CD14-positive monocyte (primary cell): ENCODE data around the gene RAB44. TPM values are rescaled to one million over a fixed set of nuclear protein-coding genes. Genes with fewer than 3 reads are reported as not detected.
"Not testable (repeated sequence)": the region's sequence is repeated elsewhere in the genome, so short reads cannot be mapped to it uniquely, and the experiment has no call there.

Experiments
- DNase-seq, 3 donors: peaks; one replicate each; pipeline ENCODE4 v3.0.0-alpha.2; 2011 to 2022
- H2AFZ ChIP-seq: 2 replicates; pipeline ENCODE4 v1.6.0; 2012; ENCODE audit warnings: mild to moderate bottlenecking, low read depth, low read length, inconsistent platforms; ENCODE audit not compliant: insufficient read depth, poor library complexity, severe bottlenecking
- H3K27ac ChIP-seq, 2 donors: 1 replicate in 1 of 2; 2 replicates in 1 of 2; pipeline ENCODE4 v1.5.1; 2012 to 2013; ENCODE audit warnings: low read length in 2 of 2, control low read depth in 1 of 2, inconsistent platforms in 1 of 2, low read depth in 1 of 2, mild to moderate bottlenecking in 1 of 2
- H3K27me3 ChIP-seq, 2 donors: one replicate each; pipeline versions ENCODE4 v1.6.0 to v1.6.1; 2011 to 2013; ENCODE audit warnings: low read length in 2 of 2; ENCODE audit not compliant: control insufficient read depth in 2 of 2, insufficient read depth in 2 of 2
- H3K36me3 ChIP-seq, 2 donors: replicated peaks in 1 of 2; 1 replicate in 1 of 2; 2 replicates in 1 of 2; pipeline versions ENCODE4 v1.5.1 to v1.6.1; 2012 to 2013; ENCODE audit warnings: low read length in 2 of 2, control low read depth in 1 of 2, inconsistent platforms in 1 of 2, mild to moderate bottlenecking in 1 of 2; ENCODE audit not compliant: insufficient read depth in 2 of 2, control insufficient read depth in 1 of 2
- H3K4me1 ChIP-seq, 2 donors: 1 replicate in 1 of 2; 2 replicates in 1 of 2; pipeline versions ENCODE4 v1.5.1 to v1.6.1; 2012 to 2013; ENCODE audit warnings: low read length in 2 of 2, control low read depth in 1 of 2, inconsistent platforms in 1 of 2, mild to moderate bottlenecking in 1 of 2, moderate library complexity in 1 of 2; ENCODE audit not compliant: insufficient read depth in 2 of 2, control insufficient read depth in 1 of 2
- H3K4me2 ChIP-seq: replicated peaks from 2 replicates; pipeline ENCODE3; 2012; ENCODE audit warnings: low read length, moderate library complexity, mild to moderate bottlenecking; ENCODE audit not compliant: poor library complexity, severe bottlenecking; ENCODE audit errors: extremely low read depth
- H3K4me3 ChIP-seq, 3 experiments: fragments of 200-600 bp in 1 of 3; sonication (generic) in 1 of 3; replicated peaks in 1 of 3; 1 replicate in 2 of 3; 2 replicates in 1 of 3; pipeline ENCODE4 v1.5.1; 2011 to 2013; ENCODE audit warnings: low read length in 3 of 3, mild to moderate bottlenecking in 3 of 3, control low read depth in 2 of 3, low read depth in 2 of 3, inconsistent platforms in 1 of 3, moderate library complexity in 1 of 3
- H3K79me2 ChIP-seq: 2 replicates; pipeline ENCODE4 v1.6.0; 2012; ENCODE audit warnings: mild to moderate bottlenecking, control low read depth, inconsistent platforms, low read length, moderate library complexity; ENCODE audit not compliant: insufficient read depth
- H3K9ac ChIP-seq: 2 replicates; pipeline ENCODE4 v1.6.0; 2017; ENCODE audit warnings: low read length, mild to moderate bottlenecking; ENCODE audit not compliant: insufficient read depth, poor library complexity, severe bottlenecking
- H3K9me3 ChIP-seq, 2 donors: replicated peaks in 1 of 2; 1 replicate in 1 of 2; 2 replicates in 1 of 2; pipeline versions ENCODE4 v1.5.1 to v1.6.1; 2012 to 2013; ENCODE audit warnings: low read length in 2 of 2, control low read depth in 1 of 2; ENCODE audit not compliant: control insufficient read depth in 1 of 2, insufficient read depth in 1 of 2
- H4K20me1 ChIP-seq: 2 replicates; pipeline ENCODE4 v1.6.0; 2012; ENCODE audit warnings: mild to moderate bottlenecking, low read length, control low read depth, moderate library complexity; ENCODE audit not compliant: insufficient read depth
- H3K27ac Mint-ChIP-seq, 7 donors: one replicate each; pipeline ENCODE4 v1.8.0; 2020; ENCODE audit warnings: mild to moderate bottlenecking in 7 of 7, mixed read lengths in 7 of 7, moderate library complexity in 6 of 7, inconsistent platforms in 2 of 7
- H3K27me3 Mint-ChIP-seq, 3 donors: one replicate each; pipeline ENCODE4 v1.8.0; 2021 to 2022; ENCODE audit warnings: low read depth in 3 of 3, mild to moderate bottlenecking in 3 of 3, mixed read lengths in 3 of 3, moderate library complexity in 3 of 3, inconsistent platforms in 1 of 3
- H3K36me3 Mint-ChIP-seq, 2 donors: one replicate each; pipeline ENCODE4 v1.8.0; 2020; ENCODE audit warnings: mixed read lengths in 2 of 2, inconsistent platforms in 1 of 2, mild to moderate bottlenecking in 1 of 2
- H3K4me1 Mint-ChIP-seq: one replicate; pipeline ENCODE4 v1.8.0; 2020; ENCODE audit warnings: mild to moderate bottlenecking, mixed read lengths
- H3K4me3 Mint-ChIP-seq, 2 donors: one replicate each; pipeline ENCODE4 v1.8.0; 2020; ENCODE audit warnings: mild to moderate bottlenecking in 2 of 2, mixed read lengths in 2 of 2, moderate library complexity in 1 of 2
- H3K9me3 Mint-ChIP-seq, 7 donors: one replicate each; pipeline ENCODE4 v1.8.0; 2020 to 2022; ENCODE audit warnings: mixed read lengths in 7 of 7, mild to moderate bottlenecking in 6 of 7, moderate library complexity in 6 of 7, inconsistent platforms in 2 of 7
- CTCF ChIP-seq: fragments of 200-600 bp; IDR thresholded peaks from one replicate; pipeline ENCODE4 v1.8.0; 2022; ENCODE audit warnings: antibody characterized with exemption, mild to moderate bottlenecking
- WGBS: methylation state at CpG from one replicate; pipeline ENCODE4 v1.1.5; 2013; ENCODE audit warnings: missing lambda C conversion rate; ENCODE audit not compliant: insufficient coverage; 5-methylcytosine and 5-hydroxymethylcytosine counted together
- intact Hi-C, 2 donors: fragments of 100-400 bp; cut with micrococcal nuclease; formaldehyde crosslinking; loops; one replicate each; pipeline versions ENCODE4 v1.15.0 to v1.15.1; 2023
- polyA plus RNA-seq, 3 donors: library from polyadenylated mRNA; depleted of rRNA in 1 of 3; unstranded in 2 of 3; stranded (reverse) in 1 of 3; fragments of 300-500 nt in 2 of 3; fragments of >200 nt in 1 of 3; fragmentation: Illumina TruSeq in 2 of 3; gene quantifications; 1 replicate in 2 of 3; 2 replicates in 1 of 3; pipeline ENCODE4 v1.2.3, GENCODE V29; 2012 to 2021

RAB44 gene
- polyA plus RNA-seq, 3 donors, result 1.5 to 18.0 (median 1.9) TPM

- Mint-ChIP-seq H3K4me1 (peaks cover 17% of the 10 kb centered on the region), H3K36me3 (peaks cover 45 to 87% of the 10 kb centered on the region in 2 donors), H3K27ac (peak overlapping the region in 4 of 7 donors; percentile 19 to 69 (median 45)), H3K27me3 (no peaks in the 10 kb centered on the region), H3K9me3 (peaks cover 0 to 3% (median 0%) of the 10 kb centered on the region in 7 donors), H3K4me3 (no peak overlapping the region)
- DNase-seq, result no peak
- no peaks in the 10 kb centered on the region for H3K27me3 ChIP-seq
- TF ChIP-seq CTCF, result no peak
- H3K4me1 ChIP-seq, result peaks cover 4 to 13% of the 10 kb centered on the region in 2 donors
- H3K79me2 ChIP-seq, result peaks cover 19% of the 10 kb centered on the region
- H3K9ac ChIP-seq, result no peak overlapping the region
- WGBS, result 93% methylated on average over 5 of the region's 10 CpGs
- H3K9me3 ChIP-seq, result peaks cover 0 to under 1% of the 10 kb centered on the region in 2 donors
- H2AFZ ChIP-seq, result no peak overlapping the region
- intact Hi-C loops, result no loop called here
- no peak overlapping the region for H3K4me3 ChIP-seq
- H3K36me3 ChIP-seq, result peaks cover 61 to 84% of the 10 kb centered on the region in 2 donors
- no peak overlapping the region for H3K4me2 ChIP-seq
- no peaks in the 10 kb centered on the region for H4K20me1 ChIP-seq
- H3K27ac ChIP-seq, result peak overlapping the region in 1 of 2 donors; percentile 52
Measured at GRCh38 chr6:36722365-36722764, 24.7 kb downstream of the RAB44 start.

- H3K4me1 Mint-ChIP-seq, result peaks cover 23% of the 10 kb centered on the region
- Histone ChIP-seq H3K4me1 (peaks cover 9 to 18% of the 10 kb centered on the region in 2 donors), H3K9me3 (peaks cover 0 to 4% of the 10 kb centered on the region in 2 donors), H2AFZ (no peak overlapping the region), H3K4me3 (no peak overlapping the region), H3K36me3 (peaks cover 56 to 80% of the 10 kb centered on the region in 2 donors), H3K27me3 (no peaks in the 10 kb centered on the region), H3K79me2 (peaks cover 19% of the 10 kb centered on the region), H3K4me2 (no peak overlapping the region), H3K27ac (no peak overlapping the region), H4K20me1 (no peaks in the 10 kb centered on the region), H3K9ac (no peak overlapping the region)
- H3K9me3 Mint-ChIP-seq, result peaks cover 0 to 4% (median 3%) of the 10 kb centered on the region in 7 donors
- peaks cover 45 to 87% of the 10 kb centered on the region in 2 donors for H3K36me3 Mint-ChIP-seq
- H3K27ac Mint-ChIP-seq, result peak overlapping the region in 2 of 7 donors; percentile 31 to 37
- TF ChIP-seq CTCF, result no peak
- no peak overlapping the region for H3K4me3 Mint-ChIP-seq
- 90% methylated on average over 1 of the region's 2 CpGs for WGBS
- no peaks in the 10 kb centered on the region for H3K27me3 Mint-ChIP-seq
- DNase-seq, result no peak
- intact Hi-C loops, result no loop called here
Measured at GRCh38 chr6:36722879-36723278, 25.3 kb downstream of the RAB44 start.

GRCh38 chr6:36723992-36724391 lies 26.4 kb downstream of the RAB44 start:
- DNase-seq, H3K9me3 ChIP-seq, H3K27me3 ChIP-seq, H3K9ac ChIP-seq, H3K27ac Mint-ChIP-seq, H3K4me3 Mint-ChIP-seq, H3K4me3 ChIP-seq, H3K4me2 ChIP-seq, H3K27ac ChIP-seq, H3K27me3 Mint-ChIP-seq, intact Hi-C loops, H2AFZ ChIP-seq, H3K9me3 Mint-ChIP-seq, H4K20me1 ChIP-seq: not testable (repeated sequence)
- Histone ChIP-seq H3K4me1 (peaks cover 20 to 29% of the 10 kb centered on the region in 2 donors), H3K79me2 (peaks cover 19% of the 10 kb centered on the region), H3K36me3 (peaks cover 46 to 69% of the 10 kb centered on the region in 2 donors)
- Mint-ChIP-seq H3K4me1 (peaks cover 34% of the 10 kb centered on the region), H3K36me3 (peaks cover 39 to 87% of the 10 kb centered on the region in 2 donors)
- 71% methylated on average over 1 of the region's 4 CpGs for WGBS
